ENCODE results near the gene BRD9.
"Not testable (repeated sequence)": the region's sequence is repeated elsewhere in the genome, so short reads cannot be mapped to it uniquely, and the experiment has no call there.

Gene BRD9

GRCh38 chr5:835933-836612 is 56.5 kb downstream of the BRD9 start:
- not testable (repeated sequence) for FAIRE-seq; DNase-seq (ENCODE audit: extremely low spot score, insufficient read length, low read depth)

- FAIRE-seq, result not testable (repeated sequence)
Observed at GRCh38 chr5:834013-834412, 58.6 kb downstream of the BRD9 start.

GRCh38 chr5:828194-828593 is 64.4 kb downstream of the BRD9 start:
- not testable (repeated sequence) for FAIRE-seq; DNase-seq (ENCODE audit: extremely low spot score, insufficient read length, low read depth)

More at GRCh38 chr5:834013-834412, 58.6 kb downstream of the BRD9 start:
- not testable (repeated sequence) for DNase-seq (ENCODE audit: extremely low spot score, insufficient read length, low read depth)

GRCh38 chr5:825544-825943 is 67.1 kb downstream of the BRD9 start:
- not testable (repeated sequence) for FAIRE-seq; DNase-seq (ENCODE audit: extremely low spot score, insufficient read length, low read depth)

GRCh38 chr5:821504-821903 is 71.1 kb downstream of the BRD9 start:
- DNase-seq (ENCODE audit: extremely low spot score, insufficient read length, low read depth) (no peak), FAIRE-seq (no peak)

- no peak for DNase-seq (ENCODE audit: extremely low spot score, insufficient read length, low read depth)
Observed at GRCh38 chr5:820245-820644, 72.4 kb downstream of the BRD9 start.

GRCh38 chr5:819078-819477 is 73.5 kb downstream of the BRD9 start:
- FAIRE-seq (no peak), DNase-seq (ENCODE audit: extremely low spot score, insufficient read length, low read depth) (no peak)

More at GRCh38 chr5:820245-820644, 72.4 kb downstream of the BRD9 start:
- no peak for FAIRE-seq

GRCh38 chr5:816176-816575 is 76.4 kb downstream of the BRD9 start:
- no peak for FAIRE-seq
- no peak for DNase-seq (ENCODE audit: extremely low spot score, insufficient read length, low read depth)

- FAIRE-seq, result no peak
- no peak for DNase-seq (ENCODE audit: extremely low spot score, insufficient read length, low read depth)
Observed at GRCh38 chr5:815449-815848, 77.2 kb downstream of the BRD9 start.

All from GM18507 (cell line).